Astrocyte of the spinal cord (primary cell): ENCODE results near the gene ACSL3.

Source experiments
- DNase-seq: peaks from one replicate; pipeline ENCODE4 v3.0.0; 2011; ENCODE audit warnings: low read depth, low spot score
- H3K4me3 ChIP-seq: 2 replicates; pipeline ENCODE4 v1.5.1; 2011; ENCODE audit warnings: low read depth, mild to moderate bottlenecking, low read length, moderate library complexity
- CTCF ChIP-seq: IDR thresholded peaks from 2 replicates; pipeline ENCODE4 v1.5.1; 2012; ENCODE audit warnings: low read depth, mild to moderate bottlenecking, low read length, inconsistent platforms
- in situ Hi-C: cut with HindIII; loops from 2 replicates; pipeline ENCODE4 v1.10.0; 2017; ENCODE audit warnings: low sequenced_read_pairs

The ACSL3 gene

DNA sequence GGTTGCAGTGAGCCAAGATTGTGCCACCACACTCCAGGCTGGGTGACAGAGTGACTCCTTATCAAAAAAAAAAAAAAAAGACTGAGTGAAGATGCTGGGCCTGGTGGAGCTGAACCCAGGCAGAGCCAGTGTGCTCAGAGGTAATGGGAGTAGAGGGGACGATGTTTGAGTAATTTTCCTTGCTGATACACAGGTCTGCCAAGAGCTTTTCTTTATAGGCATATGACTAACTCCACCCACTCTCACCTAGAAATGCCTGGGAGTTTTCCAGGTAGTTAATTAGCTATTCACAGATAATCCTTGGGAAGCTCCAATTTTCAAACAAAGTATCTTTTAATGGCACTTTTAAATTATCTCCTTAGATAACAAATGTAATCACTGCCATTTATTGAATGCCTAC is 33.4 kb upstream of the ACSL3 start:
- in situ Hi-C loops = no loop called here
- DNase-seq = no peak
- no peak for TF ChIP-seq CTCF

GRCh38 chr2:222828572-222828971 is 32.3 kb upstream of the ACSL3 start:
- DNase-seq = no peak
- TF ChIP-seq CTCF = no peak
- H3K4me3 ChIP-seq = no peak overlapping the region
- in situ Hi-C loops = no loop called here

More for the DNA sequence above, 33.4 kb upstream of the ACSL3 start:
- no peak overlapping the region for H3K4me3 ChIP-seq

DNA sequence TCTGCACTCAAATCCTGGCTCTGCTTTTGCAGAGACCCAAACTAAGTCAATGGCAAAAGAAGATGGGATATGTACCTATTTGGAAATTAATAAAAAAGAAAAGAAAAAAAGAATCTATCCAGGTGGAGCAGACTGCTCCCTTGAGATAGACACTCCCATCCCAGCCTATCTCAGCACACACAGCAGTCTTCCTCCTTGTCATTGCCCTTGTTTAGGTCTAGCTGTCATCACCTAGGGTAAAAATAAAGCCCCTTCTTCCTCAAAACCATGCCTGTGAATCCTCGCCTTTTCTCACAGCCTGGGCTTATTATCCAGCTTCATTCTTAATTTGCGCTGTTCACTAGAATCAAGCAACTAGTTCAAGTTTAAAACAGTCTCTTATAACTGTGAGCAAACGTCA is 30.7 kb upstream of the ACSL3 start:
- in situ Hi-C loops = no loop called here
- no peak for DNase-seq
- no peak overlapping the region for H3K4me3 ChIP-seq
- TF ChIP-seq CTCF = no peak

- in situ Hi-C loops = no loop called here
- H3K4me3 ChIP-seq = no peak overlapping the region
- TF ChIP-seq CTCF = no peak
- no peak for DNase-seq
Measured at GRCh38 chr2:222833410-222833809, 27.4 kb upstream of the ACSL3 start.

DNA sequence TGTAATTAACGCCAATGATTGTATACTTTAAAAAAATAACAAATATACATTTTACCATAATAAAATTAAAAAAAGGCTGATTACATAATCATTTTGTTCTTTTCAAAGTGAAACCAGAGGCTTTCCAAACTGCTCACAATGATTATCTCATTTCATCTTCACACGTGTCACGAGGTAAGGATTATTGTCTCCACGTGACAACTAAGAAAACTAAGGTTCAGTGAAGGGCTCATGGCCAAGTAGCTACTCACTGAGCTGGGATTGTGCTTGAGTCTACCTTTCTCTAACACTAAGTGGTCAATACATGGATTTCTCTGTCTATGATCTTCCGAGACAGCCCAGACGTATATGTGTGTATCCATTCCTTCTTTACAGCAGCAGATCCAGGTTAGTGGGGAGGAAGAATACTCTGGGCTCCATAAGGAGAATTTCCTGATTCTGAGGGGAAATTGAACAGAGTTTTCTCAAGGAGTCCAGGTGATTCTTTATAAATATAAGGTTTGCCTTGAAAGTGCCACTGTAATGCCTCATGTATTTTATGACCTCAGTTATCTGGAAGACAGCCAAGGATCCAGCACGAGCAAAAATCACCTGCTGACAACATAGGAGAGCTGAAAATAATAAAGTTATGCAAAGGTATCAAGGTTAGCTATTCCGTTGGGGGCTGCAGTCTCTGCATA is 25.6 kb upstream of the ACSL3 start:
- in situ Hi-C loops = no loop called here
- TF ChIP-seq CTCF = no peak
- no peak for DNase-seq
- no peak overlapping the region for H3K4me3 ChIP-seq

- TF ChIP-seq CTCF = no peak
- no peak overlapping the region for H3K4me3 ChIP-seq
- in situ Hi-C loops = no loop called here
- no peak for DNase-seq
Measured at GRCh38 chr2:222835823-222836151, 25.0 kb upstream of the ACSL3 start.

DNA sequence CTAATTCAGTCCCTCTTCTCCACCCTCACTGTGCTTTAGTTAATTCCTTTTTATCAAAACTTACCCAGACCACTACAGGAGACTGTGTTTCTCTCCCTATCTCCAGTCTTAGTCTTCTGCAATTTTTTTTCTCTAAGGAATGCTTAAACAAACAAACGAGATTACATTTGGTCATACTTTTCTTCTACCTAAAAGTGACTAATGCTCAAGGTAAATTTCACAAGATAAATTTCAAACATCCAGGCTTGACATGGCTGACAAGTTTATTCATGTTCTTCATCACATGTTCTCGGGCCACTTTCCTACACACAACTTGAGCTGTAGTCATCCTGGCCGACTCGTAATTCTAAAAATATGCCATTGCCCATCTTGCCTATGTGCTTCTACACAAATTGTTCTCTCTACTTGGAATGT is 23.2 kb upstream of the ACSL3 start:
- DNase-seq = no peak
- TF ChIP-seq CTCF = no peak
- H3K4me3 ChIP-seq = no peak overlapping the region
- in situ Hi-C loops = no loop called here
